HG02623 (cell line): ENCODE results near the gene GRB7.
A peak's percentile ranks its signal among the peaks of the same experiment; 100 is the strongest.
"Not testable (repeated sequence)": the region's sequence is repeated elsewhere in the genome, so short reads cannot be mapped to it uniquely, and the experiment has no call there.

Source experiments
- ATAC-seq: cut with Tn5 transposase; IDR thresholded peaks from one replicate; pipeline ENCODE4 v1.9.1; 2021; ENCODE audit warnings: moderate library complexity; ENCODE audit not compliant: unreplicated experiment

Gene GRB7

DNA sequence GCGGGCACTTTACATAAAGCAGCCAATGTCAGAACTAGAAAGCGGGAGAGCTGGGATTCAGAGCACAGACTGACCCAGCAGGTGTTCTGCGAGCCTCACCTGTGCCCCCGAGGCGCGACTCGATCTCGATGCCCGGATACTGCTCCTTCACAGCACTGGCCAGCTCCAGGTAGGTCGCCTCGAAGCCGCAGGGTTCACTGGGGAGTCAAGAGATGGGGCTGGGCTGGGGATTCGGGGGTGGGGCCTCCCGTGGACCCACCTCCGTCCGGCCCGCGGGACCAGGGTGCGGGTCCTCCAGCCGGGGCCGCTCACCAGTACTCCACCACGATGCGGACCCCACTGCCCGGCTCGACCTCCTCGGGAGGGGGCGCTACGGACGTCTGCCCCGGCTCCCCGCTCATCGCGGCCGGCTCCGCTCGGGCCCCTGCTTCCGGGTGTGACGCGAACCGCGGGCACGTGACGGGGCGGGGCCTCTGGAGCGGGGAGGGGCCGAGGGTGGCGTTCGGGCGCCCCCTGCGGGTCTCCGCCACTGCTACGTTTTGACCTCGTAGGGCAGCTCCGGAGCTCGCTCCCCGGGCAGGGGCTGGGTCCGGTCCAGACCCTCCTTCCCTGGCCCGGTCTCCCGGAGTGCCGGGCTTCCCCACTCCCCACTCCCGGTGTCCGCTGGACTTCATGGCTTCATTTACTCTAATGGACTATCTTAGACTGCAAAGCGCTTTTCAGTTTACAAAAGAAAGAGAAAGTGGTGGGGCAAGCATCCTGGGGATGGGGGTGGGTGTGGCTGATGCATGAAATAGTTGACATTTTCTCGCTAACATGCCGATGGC, 7.4 kb upstream of the GRB7 start, which contains the start of gene MIEN1:
MIEN1 (minus strand) TSS at position 438 of the 827 bp plus-strand sequence; CDS start at position 401, 37 bp downstream.
- ATAC-seq: peak; percentile 86

DNA sequence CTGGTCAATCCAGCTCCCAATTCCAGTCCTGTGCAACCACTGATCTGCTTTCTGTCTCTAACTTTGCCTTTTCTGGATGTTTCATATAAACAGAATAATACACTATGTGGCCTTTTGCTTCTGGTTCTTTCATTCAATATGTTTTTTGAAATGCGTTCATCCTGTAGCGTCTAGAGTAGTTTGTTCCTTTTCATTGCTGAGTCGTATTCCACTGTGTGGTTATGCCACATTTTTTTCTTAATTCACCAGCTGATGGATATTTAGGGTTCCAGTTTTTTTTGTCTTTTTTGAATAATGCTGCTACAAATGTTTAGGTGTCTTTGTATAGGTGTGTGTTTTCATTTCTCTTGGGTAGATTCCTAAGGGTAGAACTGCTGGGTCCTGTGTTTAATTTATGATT, 5.2 kb upstream of the GRB7 start:
- no peak for ATAC-seq

DNA sequence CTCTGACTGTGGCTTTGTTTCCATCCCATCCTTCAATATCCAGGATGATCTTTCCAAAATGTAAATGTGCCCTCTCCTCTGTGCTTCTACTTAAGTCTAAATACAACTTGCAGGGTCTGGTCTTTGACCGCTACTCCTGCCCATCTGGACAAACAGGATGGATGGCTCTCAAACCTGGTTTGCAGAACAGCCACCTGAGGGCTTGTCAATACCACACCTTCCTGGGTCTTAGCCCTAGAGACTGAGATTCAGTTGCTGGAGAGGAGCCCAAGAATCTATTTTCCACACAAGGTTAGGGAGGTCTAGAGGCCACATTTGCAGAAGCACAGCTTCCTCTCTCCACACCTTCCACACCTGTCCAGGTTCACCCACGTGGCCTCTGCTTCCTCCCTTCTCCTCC, 1.9 kb upstream of the GRB7 start:
- no peak for ATAC-seq

GRCh38 chr17:39736319-39737165, 1.2 kb upstream of the GRB7 start:
- ATAC-seq: no peak

- no peak for ATAC-seq
These were observed 455 bp upstream of the GRB7 start for GRCh38 chr17:39737206-39737759.

DNA sequence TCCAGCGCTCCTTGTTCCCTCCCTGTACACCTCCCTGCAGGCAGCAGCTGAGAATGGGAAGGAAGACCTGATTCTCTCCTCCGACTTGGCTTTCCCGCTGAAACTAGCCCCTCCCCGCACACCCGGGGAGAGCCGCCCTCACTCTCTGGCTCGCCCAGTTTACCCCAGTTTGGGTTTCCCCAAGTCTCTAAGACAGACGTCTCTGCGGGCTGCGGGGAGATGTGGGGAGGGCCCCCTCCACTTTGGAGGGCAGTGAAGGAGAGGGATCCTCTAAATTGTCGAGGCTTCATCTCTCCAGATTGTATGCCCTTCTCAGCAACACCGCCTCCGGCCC, 797 bp downstream of the GRB7 start:
- ATAC-seq: no peak

- no peak for ATAC-seq
These were observed 1.5 kb downstream of the GRB7 start for GRCh38 chr17:39738983-39739884.

DNA sequence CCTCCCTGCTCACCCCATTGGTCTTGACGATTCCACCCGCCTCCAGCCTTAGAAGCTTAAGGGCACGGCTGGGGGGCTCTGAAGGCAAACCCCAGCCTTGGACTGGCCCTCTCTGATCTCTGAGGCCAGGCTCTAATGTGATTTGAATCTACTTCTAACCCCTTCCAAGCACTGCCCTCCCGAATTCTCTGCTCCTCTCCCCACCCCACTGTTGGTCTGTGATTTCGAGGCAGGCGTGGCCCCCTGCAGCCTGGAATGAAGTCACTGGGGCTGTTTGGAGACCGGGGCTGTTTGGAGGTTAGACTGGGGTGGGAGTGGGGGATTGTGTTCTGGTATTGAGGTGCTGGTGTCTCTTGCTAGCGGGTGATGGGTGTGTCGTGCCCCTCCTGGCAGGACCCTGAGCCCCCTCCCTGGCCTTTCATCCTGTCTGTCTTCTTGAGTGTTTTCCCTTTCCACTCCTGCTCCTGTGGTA, 2.2 kb downstream of the GRB7 start:
- no peak for ATAC-seq

- no peak for ATAC-seq
These were observed 2.8 kb downstream of the GRB7 start for GRCh38 chr17:39740357-39741111.

GRCh38 chr17:39742126-39742855, 4.6 kb downstream of the GRB7 start:
- ATAC-seq: no peak

- no peak for ATAC-seq
These were observed 5.2 kb downstream of the GRB7 start for GRCh38 chr17:39742856-39743436.

DNA sequence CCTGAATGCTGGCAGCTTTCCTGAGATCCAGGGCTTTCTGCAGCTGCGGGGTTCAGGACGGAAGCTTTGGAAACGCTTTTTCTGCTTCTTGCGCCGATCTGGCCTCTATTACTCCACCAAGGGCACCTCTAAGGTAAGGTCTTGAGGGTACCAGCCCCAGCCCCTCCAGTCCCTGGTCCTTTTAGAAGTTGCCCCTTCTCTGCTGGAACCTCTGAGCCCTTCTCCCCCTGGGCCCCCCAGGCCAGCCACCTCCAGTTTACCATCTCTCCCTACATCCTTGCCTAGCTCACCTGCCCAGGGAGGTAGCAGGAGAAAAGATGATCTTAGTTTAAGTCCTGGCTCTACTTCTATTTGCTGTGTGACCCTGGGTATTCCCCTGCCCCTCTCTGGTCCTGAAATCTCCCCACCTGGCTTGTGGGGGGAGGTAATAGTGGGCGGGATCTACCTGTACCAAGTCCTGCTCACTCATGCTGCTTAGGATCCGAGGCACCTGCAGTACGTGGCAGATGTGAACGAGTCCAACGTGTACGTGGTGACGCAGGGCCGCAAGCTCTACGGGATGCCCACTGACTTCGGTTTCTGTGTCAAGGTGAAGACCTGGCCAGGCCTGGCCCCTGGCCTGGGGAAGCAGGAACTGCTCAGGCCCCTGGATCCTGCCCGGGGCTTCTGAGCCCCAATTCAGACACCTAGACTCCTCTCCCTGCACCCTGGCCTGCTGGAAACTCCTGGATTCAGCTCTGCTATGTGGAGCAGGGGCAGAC, 6.5 kb downstream of the GRB7 start:
- ATAC-seq: no peak

DNA sequence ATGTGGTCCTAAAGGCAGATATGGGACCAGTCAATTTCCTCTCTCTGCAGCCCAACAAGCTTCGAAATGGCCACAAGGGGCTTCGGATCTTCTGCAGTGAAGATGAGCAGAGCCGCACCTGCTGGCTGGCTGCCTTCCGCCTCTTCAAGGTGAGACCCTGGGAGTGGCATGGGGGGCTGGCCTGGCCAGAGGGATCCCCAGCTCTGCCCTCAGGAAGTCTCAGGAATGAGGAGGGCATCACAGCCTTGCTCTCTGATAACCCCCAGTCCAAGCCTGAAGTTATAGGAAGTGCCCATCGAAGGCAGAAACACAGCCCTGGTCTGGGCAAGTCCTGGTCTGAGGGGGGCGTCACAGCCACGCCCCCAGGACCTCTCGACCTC, 7.1 kb downstream of the GRB7 start:
- ATAC-seq: no peak

DNA sequence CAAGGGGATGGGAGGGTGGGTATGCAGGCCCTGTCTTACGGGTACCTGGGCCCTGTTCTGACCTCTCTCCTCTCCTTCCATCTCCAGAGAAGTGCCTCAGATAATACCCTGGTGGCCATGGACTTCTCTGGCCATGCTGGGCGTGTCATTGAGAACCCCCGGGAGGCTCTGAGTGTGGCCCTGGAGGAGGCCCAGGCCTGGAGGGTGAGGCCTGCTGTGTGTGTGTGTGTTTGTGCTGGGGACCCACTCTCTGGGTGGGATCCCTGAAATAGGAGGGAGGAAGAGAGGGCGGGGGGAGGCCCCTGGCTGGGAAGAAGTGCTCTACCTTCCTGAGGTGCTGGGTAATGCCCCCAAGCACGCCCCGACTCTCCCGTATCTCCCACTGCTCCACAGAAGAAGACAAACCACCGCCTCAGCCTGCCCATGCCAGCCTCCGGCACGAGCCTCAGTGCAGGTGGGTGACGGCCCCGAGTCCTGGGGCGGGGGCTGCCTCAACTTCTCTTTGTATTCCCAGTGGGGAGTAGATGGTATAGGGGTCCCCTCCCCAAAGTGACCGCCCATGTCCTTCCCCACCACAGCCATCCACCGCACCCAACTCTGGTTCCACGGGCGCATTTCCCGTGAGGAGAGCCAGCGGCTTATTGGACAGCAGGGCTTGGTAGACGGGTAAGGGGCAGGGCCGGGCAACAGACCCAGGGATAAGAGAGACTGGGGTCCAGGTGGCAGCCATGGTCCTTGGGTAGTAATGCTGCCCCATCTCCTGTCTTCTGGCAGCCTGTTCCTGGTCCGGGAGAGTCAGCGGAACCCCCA, 7.8 kb downstream of the GRB7 start:
- ATAC-seq: no peak

- no peak for ATAC-seq
These were observed 8.4 kb downstream of the GRB7 start for GRCh38 chr17:39746145-39746461.

GRCh38 chr17:39747745-39748144, 10.0 kb downstream of the GRB7 start:
- no peak for ATAC-seq

DNA sequence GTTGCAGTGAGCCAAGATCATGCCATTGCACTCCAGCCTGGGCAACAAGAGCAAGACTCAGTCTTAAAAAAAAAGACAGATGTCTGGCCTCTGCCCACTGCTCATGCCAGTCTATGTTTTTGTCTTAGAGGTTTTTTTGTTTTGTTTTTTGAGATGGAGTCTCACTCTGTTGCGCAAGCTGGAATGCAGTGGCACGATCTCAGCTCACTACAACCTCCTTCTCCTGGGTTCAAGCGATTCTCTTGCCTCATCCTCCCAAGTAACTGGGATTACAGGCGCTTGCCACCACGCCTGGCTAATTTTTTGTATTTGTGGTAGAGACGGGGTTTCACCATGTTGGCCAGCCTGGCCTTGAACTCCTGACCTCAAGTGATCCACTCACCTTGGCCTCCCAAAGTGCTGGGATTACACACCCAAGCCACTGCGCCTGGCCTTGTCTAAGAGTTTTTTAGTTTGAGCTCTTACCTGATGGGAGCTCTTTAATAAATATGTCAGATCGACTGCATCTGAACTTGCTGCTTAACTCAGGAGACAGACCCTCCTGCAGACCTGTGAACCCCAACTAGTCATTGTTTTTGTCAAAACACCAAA, 10.8 kb downstream of the GRB7 start:
- ATAC-seq: not testable (repeated sequence)
